ENCODE results near the gene USP34.
"Not testable (repeated sequence)": the region's sequence is repeated elsewhere in the genome, so short reads cannot be mapped to it uniquely, and the experiment has no call there.

The USP34 gene

GRCh38 chr2:61452392-61452791 is 18.5 kb downstream of the USP34 start:
- Histone ChIP-seq H2AFZ (no peak overlapping the region), H3K4me3 (ENCODE audit: low read depth, low read length) (no peak overlapping the region), H3K27me3 (ENCODE audit: control insufficient read depth, insufficient read depth, low read length) (no peaks in the 10 kb centered on the region), H3K79me2 (peaks cover 60% of the 10 kb centered on the region), H3K9ac (no peak overlapping the region), H3K4me2 (ENCODE audit: low read length) (no peak overlapping the region), H3K4me1 (no peaks in the 10 kb centered on the region), H3K36me3 (ENCODE audit: control insufficient read depth, insufficient read depth, low read length) (no peaks in the 10 kb centered on the region), H3K27ac (no peak overlapping the region), H3K9me3 (ENCODE audit: control insufficient read depth, low read length) (no peaks in the 10 kb centered on the region)
- TF ChIP-seq CTCF (IDR thresholded peaks at IDR 0.05) = no peak

GRCh38 chr2:61451178-61451577 is 19.7 kb downstream of the USP34 start:
- no peak for TF ChIP-seq CTCF (IDR thresholded peaks at IDR 0.05)
- no peaks in the 10 kb centered on the region for H3K4me1 ChIP-seq

GRCh38 chr2:61450144-61450543 is 20.7 kb downstream of the USP34 start:
- no peaks in the 10 kb centered on the region for H3K36me3 ChIP-seq (ENCODE audit: control insufficient read depth, insufficient read depth, low read length)
- H3K79me2 ChIP-seq = peaks cover 57% of the 10 kb centered on the region
- no peak overlapping the region for H3K27ac ChIP-seq
- H3K9me3 ChIP-seq (ENCODE audit: control insufficient read depth, low read length) = no peaks in the 10 kb centered on the region
- H3K9ac ChIP-seq = no peak overlapping the region
- no peak overlapping the region for H3K4me2 ChIP-seq (ENCODE audit: low read length)
- H3K4me1 ChIP-seq = no peaks in the 10 kb centered on the region
- H3K27me3 ChIP-seq (ENCODE audit: control insufficient read depth, insufficient read depth, low read length) = no peaks in the 10 kb centered on the region
- no peak for TF ChIP-seq CTCF (IDR thresholded peaks at IDR 0.05)
- no peak overlapping the region for H2AFZ ChIP-seq
- H3K4me3 ChIP-seq (ENCODE audit: low read depth, low read length) = no peak overlapping the region

More at GRCh38 chr2:61451178-61451577, 19.7 kb downstream of the USP34 start:
- H3K27me3 ChIP-seq (ENCODE audit: control insufficient read depth, insufficient read depth, low read length) = no peaks in the 10 kb centered on the region
- no peaks in the 10 kb centered on the region for H3K9me3 ChIP-seq (ENCODE audit: control insufficient read depth, low read length)
- H2AFZ ChIP-seq = no peak overlapping the region
- no peak overlapping the region for H3K9ac ChIP-seq
- no peak overlapping the region for H3K4me2 ChIP-seq (ENCODE audit: low read length)
- H3K27ac ChIP-seq = no peak overlapping the region
- peaks cover 58% of the 10 kb centered on the region for H3K79me2 ChIP-seq
- H3K36me3 ChIP-seq (ENCODE audit: control insufficient read depth, insufficient read depth, low read length) = no peaks in the 10 kb centered on the region
- no peak overlapping the region for H3K4me3 ChIP-seq (ENCODE audit: low read depth, low read length)

GRCh38 chr2:61448229-61448628 is 22.7 kb downstream of the USP34 start:
- H3K27ac ChIP-seq = no peak overlapping the region
- no peak for TF ChIP-seq CTCF (IDR thresholded peaks at IDR 0.05)
- H3K27me3 ChIP-seq (ENCODE audit: control insufficient read depth, insufficient read depth, low read length) = no peaks in the 10 kb centered on the region
- H3K4me3 ChIP-seq (ENCODE audit: low read depth, low read length) = no peak overlapping the region
- H3K4me2 ChIP-seq (ENCODE audit: low read length) = no peak overlapping the region
- H2AFZ ChIP-seq = no peak overlapping the region
- H3K9me3 ChIP-seq (ENCODE audit: control insufficient read depth, low read length) = no peaks in the 10 kb centered on the region
- H3K9ac ChIP-seq = no peak overlapping the region
- H3K36me3 ChIP-seq (ENCODE audit: control insufficient read depth, insufficient read depth, low read length) = no peaks in the 10 kb centered on the region
- no peaks in the 10 kb centered on the region for H3K4me1 ChIP-seq
- peaks cover 57% of the 10 kb centered on the region for H3K79me2 ChIP-seq

- H3K27me3 ChIP-seq (ENCODE audit: control insufficient read depth, insufficient read depth, low read length) = not testable (repeated sequence)
These were observed 23.9 kb downstream of the USP34 start for GRCh38 chr2:61446971-61447370.

More at GRCh38 chr2:61446971-61447370, 23.9 kb downstream of the USP34 start:
- peaks cover 62% of the 10 kb centered on the region for H3K79me2 ChIP-seq
- H2AFZ ChIP-seq; H3K9ac ChIP-seq; H3K36me3 ChIP-seq (ENCODE audit: control insufficient read depth, insufficient read depth, low read length); H3K4me1 ChIP-seq; H3K4me3 ChIP-seq (ENCODE audit: low read depth, low read length); H3K4me2 ChIP-seq (ENCODE audit: low read length); H3K27ac ChIP-seq; H3K9me3 ChIP-seq (ENCODE audit: control insufficient read depth, low read length): not testable (repeated sequence)

Data from parathyroid adenoma (tissue), 2 donors.